ENCODE measurements around the gene TEX261. TPM values are rescaled to one million over a fixed set of nuclear protein-coding genes. Genes with fewer than 3 reads are reported as not detected.
A peak's percentile ranks its signal among the peaks of the same experiment; 100 is the strongest.

The TEX261 gene
- total and polyA plus RNA-seq, 2 of the 8 experiments (the other 6 are each of a cell fraction or from before 2014, with no cell fraction given), result 25.2 to 30.1 TPM

GRCh38 chr2:70949086-70949485, 45.6 kb downstream of the TEX261 start:
- Histone ChIP-seq H3K14ac (ENCODE audit: insufficient read length) (no peak overlapping the region), H3K9ac (replicated peaks in 1 of 4; ENCODE audit: extremely low read depth in 1 of 4, low read depth in 3 of 4, low read length in 3 of 4) (no peak overlapping the region), H3K27me3 (replicated peaks in 1 of 4; ENCODE audit: control insufficient read depth in 3 of 4, extremely low read depth in 1 of 4, insufficient read depth in 3 of 4, low read length in 3 of 4) (peaks cover 11 to 26% (median 25%) of the 10 kb centered on the region in 4 experiments), H3K4me2 (ENCODE audit: insufficient read depth in 1 of 2, low read depth in 2 of 2, low read length in 2 of 2) (peak overlapping the region in 1 of 2 experiments; percentile 26; a peak in 1 of 4 replicates), H2BK20ac (ENCODE audit: low read length) (no peak overlapping the region), H3K9me3 (ENCODE audit: insufficient read depth in 2 of 2, low read depth in 1 of 2, low read length in 1 of 2) (no peaks in the 10 kb centered on the region), H2AK5ac (ENCODE audit: low read depth, low read length) (no peak overlapping the region), H3K4me3 (ENCODE audit: extremely low read depth in 1 of 4, insufficient read depth in 2 of 4, low read depth in 3 of 4, low read length in 4 of 4) (no peak overlapping the region), H4K20me1 (replicated peaks in 1 of 2; ENCODE audit: control insufficient read depth in 1 of 2, insufficient read depth in 2 of 2, low read length in 2 of 2) (peaks cover 0 to 2% of the 10 kb centered on the region in 2 experiments), H3K4me1 (replicated peaks in 1 of 4; ENCODE audit: control insufficient read depth in 3 of 4, insufficient read depth in 4 of 4, low read length in 3 of 4) (peaks cover 0 to 2% (median 2%) of the 10 kb centered on the region in 4 experiments; a peak in 4 of 7 replicates), H3K23ac (ENCODE audit: insufficient read length) (no peak overlapping the region), H4K5ac (ENCODE audit: insufficient read length, low read depth, low read length) (no peak overlapping the region), H2BK15ac (ENCODE audit: low read length) (no peak overlapping the region), H3K79me2 (ENCODE audit: control insufficient read depth in 1 of 2, insufficient read depth in 2 of 2, low read length in 2 of 2) (no peaks in the 10 kb centered on the region), H4K91ac (replicated peaks; ENCODE audit: insufficient read length, low read length) (no peak overlapping the region), H3K23me2 (ENCODE audit: low read depth, low read length) (no peaks in the 10 kb centered on the region; the same call in 1 of the 2 replicates), H3K27ac (ENCODE audit: low read depth, low read length) (no peak overlapping the region), H3K36me3 (ENCODE audit: control insufficient read depth in 2 of 4, insufficient read depth in 4 of 4, low read length in 3 of 4) (no peaks in the 10 kb centered on the region), H4K8ac (ENCODE audit: extremely low read depth, insufficient read depth, low read length) (no peak overlapping the region), H2BK120ac (replicated peaks; ENCODE audit: low read depth, low read length) (no peak overlapping the region), H3K4ac (replicated peaks; ENCODE audit: insufficient read length, low read depth, low read length) (no peak overlapping the region), H2BK12ac (ENCODE audit: low read depth, low read length) (no peak overlapping the region), H3K18ac (ENCODE audit: extremely low read depth, low read length) (no peak overlapping the region), H3K79me1 (ENCODE audit: low read depth, low read length) (no peaks in the 10 kb centered on the region), H2BK5ac (ENCODE audit: low read depth, low read length) (no peak overlapping the region), H3K56ac (replicated peaks; ENCODE audit: insufficient read length, low read depth, low read length) (no peak overlapping the region), H2AFZ (ENCODE audit: low read length) (no peak overlapping the region)
- CTCF ChIA-PET (ENCODE audit: partially characterized antibody), result interaction anchor here (0.6 to 22.0 kb wide), 33 partner anchors 9 to 536 kb away, joined by 3 to 513 read pairs (median 10); partner anchors contain the start of genes ANKRD53, ATP6V1B1 and FIGLA
- TF ChIP-seq POLR2A (IDR thresholded peaks at IDR 0.05; ENCODE audit: control extremely low read depth in 1 of 2, low read depth in 2 of 2, low read length in 2 of 2) (no peak), SP4 (IDR thresholded peaks at IDR 0.05; ENCODE audit: low read length) (no peak), HDAC2 (IDR thresholded peaks at IDR 0.05; ENCODE audit: borderline replicate concordance in 1 of 2, low read depth in 2 of 2, low read length in 2 of 2) (no peak), RNF2 (IDR thresholded peaks at IDR 0.05; ENCODE audit: borderline replicate concordance, low read depth, low read length, missing control alignments, poor library complexity, severe bottlenecking) (no peak)
- 88% methylated on average over 11 of the region's 11 CpGs; no CpG with 5 or more reads in 1 of the 2 experiments for WGBS, 2 experiments (ENCODE audit: extremely low coverage in 1 of 2, insufficient coverage in 1 of 2, insufficient read length in 1 of 2, insufficient replicate concordance in 2 of 2, low coverage in 1 of 2, low lambda C conversion rate in 2 of 2, missing lambda C conversion rate in 1 of 2)
- DNase-seq (ENCODE audit: low read depth in 1 of 2, low spot score in 2 of 2) (no peak), FAIRE-seq (no peak)
- POLR2A ChIA-PET (ENCODE audit: partially characterized antibody), result interaction anchor here (0.9 kb wide), 1 partner anchor 10 kb away, joined by 8 read pairs; no protein-coding TSS in a partner anchor

All from H1 (cell line).